Measurements from ENCODE around the gene ACKR3. TPM values are rescaled to one million over a fixed set of nuclear protein-coding genes. Genes with fewer than 3 reads are reported as not detected.

Gene ACKR3
- total and polyA plus RNA-seq, 10 of the 15 experiments (the other 5 are each of a cell fraction or from before 2014, with no cell fraction given): 3.0 to 154 (median 6.4) TPM

GRCh38 chr2:236605345-236605734, 35.7 kb downstream of the ACKR3 start:
- H3K27ac ChIP-seq (ENCODE audit: control insufficient read depth, insufficient read depth): no peak overlapping the region
- in situ Hi-C loops (cut with MboI) (no loop called here), intact Hi-C loops (cut with micrococcal nuclease; ENCODE audit: unreplicated experiment) (no loop called here)
- H3K4me1 ChIP-seq (ENCODE audit: control insufficient read depth, insufficient read depth, low read length): no peaks in the 10 kb centered on the region
- ChIA-PET RAD21 (ENCODE audit: unreplicated experiment) (no interaction called here), POLR2A (no interaction called here), SMC1A (ENCODE audit: uncharacterized antibody, unreplicated experiment) (no interaction called here), CTCF (no interaction called here)
- no peaks in the 10 kb centered on the region for H3K79me2 ChIP-seq (ENCODE audit: control insufficient read depth, insufficient read depth, low read length)
- no peak overlapping the region for H3K4me2 ChIP-seq (ENCODE audit: control insufficient read depth, insufficient read depth)
- BruUV-seq (replicated peaks): no TSS peak
- ATAC-seq (no peak), FAIRE-seq (no peak), DNase-seq (ENCODE audit: low read depth, low spot score) (no peak)
- H3K9me3 ChIP-seq (replicated peaks; ENCODE audit: control insufficient read depth, insufficient read depth, low read length): no peaks in the 10 kb centered on the region; the same call in 2 of the 3 replicates
- no peak for TF ChIP-seq ZBTB33 (IDR thresholded peaks at IDR 0.05)
- TF ChIP-seq E4F1 (IDR thresholded peaks at IDR 0.05; ENCODE audit: borderline replicate concordance, partially characterized antibody): no peak
- TF ChIP-seq NFYA (IDR thresholded peaks at IDR 0.05; ENCODE audit: borderline replicate concordance, low read depth, low read length): no peak
- no peak for TF ChIP-seq KLF5 (IDR thresholded peaks at IDR 0.05; ENCODE audit: partially characterized antibody)
- TF ChIP-seq NFXL1 (IDR thresholded peaks at IDR 0.05; ENCODE audit: borderline replicate concordance): no peak
- no peak for TF ChIP-seq ESRRA (IDR thresholded peaks at IDR 0.05; ENCODE audit: low read length)
- TF ChIP-seq RB1 (IDR thresholded peaks at IDR 0.05; ENCODE audit: borderline replicate concordance): no peak
- TF ChIP-seq EZH2 (IDR thresholded peaks at IDR 0.05; ENCODE audit: borderline replicate concordance, control insufficient read depth, low read depth, low read length): no peak
- no peak for TF ChIP-seq FOS (IDR thresholded peaks at IDR 0.05; ENCODE audit: borderline replicate concordance, extremely low read depth, insufficient read length)
- no peak for TF ChIP-seq HDAC2 (IDR thresholded peaks at IDR 0.05)
- no peak for TF ChIP-seq MYB (IDR thresholded peaks at IDR 0.05; ENCODE audit: borderline replicate concordance, low read depth, low read length)
- no peak for TF ChIP-seq HDAC6 (IDR thresholded peaks at IDR 0.05; ENCODE audit: unreplicated experiment)
- no peak for TF ChIP-seq ZZZ3 (IDR thresholded peaks at IDR 0.05; ENCODE audit: control insufficient read depth, insufficient read length, low read depth)
- no peak for TF ChIP-seq E2F8 (IDR thresholded peaks at IDR 0.05; ENCODE audit: low read depth, partially characterized antibody)
- no peak overlapping the region for H3K9ac ChIP-seq (ENCODE audit: control insufficient read depth, insufficient read depth, low read length)
- 49% methylated on average over 13 of the region's 13 CpGs for WGBS (ENCODE audit: insufficient coverage, insufficient replicate concordance, low lambda C conversion rate, missing lambda C conversion rate)
- no peaks in the 10 kb centered on the region for H4K20me1 ChIP-seq (ENCODE audit: control insufficient read depth, insufficient read depth)
- H3K36me3 ChIP-seq (ENCODE audit: control insufficient read depth in 2 of 2, insufficient read depth in 2 of 2, low read length in 1 of 2): no peaks in the 10 kb centered on the region
- no peak overlapping the region for H2AFZ ChIP-seq (ENCODE audit: control insufficient read depth, low read depth, low read length)
- H3K27me3 ChIP-seq (replicated peaks in 1 of 2; ENCODE audit: control insufficient read depth in 2 of 2, insufficient read depth in 2 of 2, low read length in 1 of 2): no peaks in the 10 kb centered on the region; a peak in 2 of 4 replicates
- H3K4me3 ChIP-seq: no peak overlapping the region
